CD4-positive, CD25-positive, alpha-beta regulatory T cell (primary cell): ENCODE measurements around the gene CCDC88A. TPM values are rescaled to one million over a fixed set of nuclear protein-coding genes. Genes with fewer than 3 reads are reported as not detected.
"Not testable (repeated sequence)": the region's sequence is repeated elsewhere in the genome, so short reads cannot be mapped to it uniquely, and the experiment has no call there.

ENCODE experiments used
- ATAC-seq, 2 donors: fragments of 150-1000 bp; cut with Tn5 transposase; one replicate each; pipeline ENCODE4 v1.10.0; 2021; ENCODE audit warnings: low read depth in 2 of 2, moderate number of reproducible peaks in 2 of 2, moderate library complexity in 1 of 2
- DNase-seq, 3 donors: peaks; one replicate each; pipeline versions ENCODE4 v3.0.0 to v3.0.0-alpha.2; 2012 to 2022; ENCODE audit warnings: mixed read lengths in 1 of 3
- H3K27ac ChIP-seq: one replicate; pipeline ENCODE4 v1.7.0; 2013; ENCODE audit warnings: mild to moderate bottlenecking, low read length; ENCODE audit not compliant: insufficient read depth, poor library complexity, severe bottlenecking
- H3K27me3 ChIP-seq: one replicate; pipeline ENCODE4 v1.7.0; 2013; ENCODE audit warnings: low read length; ENCODE audit not compliant: control insufficient read depth, insufficient read depth
- H3K36me3 ChIP-seq: one replicate; pipeline ENCODE4 v1.7.0; 2013; ENCODE audit warnings: mild to moderate bottlenecking, low read length, moderate library complexity; ENCODE audit not compliant: control insufficient read depth, insufficient read depth
- H3K4me1 ChIP-seq: 2 replicates; pipeline ENCODE4 v1.7.0; 2013; ENCODE audit warnings: mild to moderate bottlenecking, low read length; ENCODE audit not compliant: insufficient read depth, control insufficient read depth, poor library complexity, severe bottlenecking
- H3K4me3 ChIP-seq: one replicate; pipeline ENCODE4 v1.7.0; 2013; ENCODE audit warnings: low read depth, mild to moderate bottlenecking, low read length, moderate library complexity
- H3K9me3 ChIP-seq, 2 experiments: 1 replicate in 1 of 2; 2 replicates in 1 of 2; pipeline ENCODE4 v1.7.0; 2013; ENCODE audit warnings: low read length in 2 of 2, mild to moderate bottlenecking in 1 of 2, moderate library complexity in 1 of 2; ENCODE audit not compliant: control insufficient read depth in 2 of 2
- H3K27ac Mint-ChIP-seq, 3 donors: one replicate each; pipeline ENCODE4 v1.8.0; 2020 to 2022; ENCODE audit warnings: mild to moderate bottlenecking in 3 of 3, mixed read lengths in 3 of 3, moderate library complexity in 2 of 3
- H3K27me3 Mint-ChIP-seq: one replicate; pipeline ENCODE4 v1.8.0; 2022; ENCODE audit warnings: mild to moderate bottlenecking, mixed read lengths
- H3K36me3 Mint-ChIP-seq: one replicate; pipeline ENCODE4 v1.8.0; 2020; ENCODE audit warnings: mixed read lengths
- H3K4me1 Mint-ChIP-seq, 4 donors: one replicate each; pipeline ENCODE4 v1.8.0; 2020 to 2022; ENCODE audit warnings: mixed read lengths in 4 of 4, mild to moderate bottlenecking in 1 of 4
- H3K4me3 Mint-ChIP-seq, 4 donors: one replicate each; pipeline ENCODE4 v1.8.0; 2020 to 2022; ENCODE audit warnings: mild to moderate bottlenecking in 4 of 4, mixed read lengths in 4 of 4, moderate library complexity in 3 of 4
- H3K9me3 Mint-ChIP-seq, 7 donors: one replicate each; pipeline ENCODE4 v1.8.0; 2020 to 2022; ENCODE audit warnings: mixed read lengths in 7 of 7, mild to moderate bottlenecking in 3 of 7, moderate library complexity in 2 of 7
- polyA plus RNA-seq, 4 donors: library from polyadenylated mRNA; unstranded; fragments of 300-500 nt; fragmentation: Illumina TruSeq; gene quantifications; one replicate each; pipeline ENCODE4 v1.2.3, GENCODE V29; 2021
- total RNA-seq: library from RNA; stranded (reverse); gene quantifications from one replicate; pipeline ENCODE4 v1.2.3, GENCODE V29; 2022

CCDC88A gene
- total and polyA plus RNA-seq, 5 donors from 2014 or later, result 1.4 to 19.1 (median 2.5) TPM

DNA sequence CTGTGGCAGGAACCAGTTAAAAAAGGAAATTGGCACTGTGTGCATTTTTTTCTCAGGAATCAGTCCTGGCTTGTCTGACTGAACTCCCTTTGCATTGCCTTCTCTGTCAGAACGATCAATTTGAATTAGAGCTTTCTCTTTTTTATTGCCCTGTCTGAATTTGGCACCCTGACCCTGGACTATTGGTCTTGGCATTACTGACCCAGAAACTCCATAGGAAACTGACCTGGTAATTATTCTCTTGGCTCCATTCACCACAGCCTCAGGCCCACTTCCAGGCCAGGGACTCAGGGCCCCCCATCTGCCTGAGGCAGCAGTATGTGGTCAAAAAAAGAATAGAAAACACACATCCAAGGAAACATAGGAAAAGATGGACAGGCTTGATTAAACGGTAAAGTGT is 32.0 kb upstream of the CCDC88A start:
- Mint-ChIP-seq H3K27me3 (peaks cover 4% of the 10 kb centered on the region), H3K9me3 (peaks cover 0 to 1% (median 0%) of the 10 kb centered on the region in 7 donors), H3K4me3 (no peak overlapping the region), H3K4me1 (no peaks in the 10 kb centered on the region), H3K27ac (no peak overlapping the region), H3K36me3 (no peaks in the 10 kb centered on the region)
- ATAC-seq, result no peak
- no peaks in the 10 kb centered on the region for H3K27me3 ChIP-seq
- H3K4me1 ChIP-seq, result no peaks in the 10 kb centered on the region
- no peak overlapping the region for H3K4me3 ChIP-seq
- no peaks in the 10 kb centered on the region for H3K36me3 ChIP-seq
- no peak for DNase-seq
- H3K9me3 ChIP-seq, result no peaks in the 10 kb centered on the region
- H3K27ac ChIP-seq, result no peak overlapping the region

DNA sequence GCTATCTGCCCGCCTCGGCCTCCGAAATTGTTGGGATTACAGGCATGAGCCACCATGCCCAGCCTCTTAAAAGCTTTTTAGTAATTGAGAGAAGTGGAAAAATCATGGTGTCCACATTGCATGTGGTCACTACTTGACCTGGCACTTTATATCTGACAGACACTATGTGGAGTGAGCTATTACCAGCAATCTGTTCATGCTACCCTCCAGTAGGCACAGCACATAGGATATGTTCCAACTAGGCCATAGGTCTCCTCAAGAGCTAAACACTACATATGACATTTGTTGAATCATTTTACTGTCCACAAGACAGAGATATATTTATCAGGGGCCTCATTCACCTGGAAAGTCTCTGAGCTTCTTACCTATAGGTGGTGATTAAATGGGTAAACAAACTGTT is 30.4 kb upstream of the CCDC88A start:
- H3K4me1 ChIP-seq, DNase-seq, H3K36me3 ChIP-seq, H3K9me3 ChIP-seq, H3K4me3 Mint-ChIP-seq, H3K27me3 Mint-ChIP-seq, H3K4me1 Mint-ChIP-seq, H3K9me3 Mint-ChIP-seq, H3K27ac ChIP-seq, ATAC-seq, H3K4me3 ChIP-seq, H3K27ac Mint-ChIP-seq, H3K27me3 ChIP-seq, H3K36me3 Mint-ChIP-seq: not testable (repeated sequence)

DNA sequence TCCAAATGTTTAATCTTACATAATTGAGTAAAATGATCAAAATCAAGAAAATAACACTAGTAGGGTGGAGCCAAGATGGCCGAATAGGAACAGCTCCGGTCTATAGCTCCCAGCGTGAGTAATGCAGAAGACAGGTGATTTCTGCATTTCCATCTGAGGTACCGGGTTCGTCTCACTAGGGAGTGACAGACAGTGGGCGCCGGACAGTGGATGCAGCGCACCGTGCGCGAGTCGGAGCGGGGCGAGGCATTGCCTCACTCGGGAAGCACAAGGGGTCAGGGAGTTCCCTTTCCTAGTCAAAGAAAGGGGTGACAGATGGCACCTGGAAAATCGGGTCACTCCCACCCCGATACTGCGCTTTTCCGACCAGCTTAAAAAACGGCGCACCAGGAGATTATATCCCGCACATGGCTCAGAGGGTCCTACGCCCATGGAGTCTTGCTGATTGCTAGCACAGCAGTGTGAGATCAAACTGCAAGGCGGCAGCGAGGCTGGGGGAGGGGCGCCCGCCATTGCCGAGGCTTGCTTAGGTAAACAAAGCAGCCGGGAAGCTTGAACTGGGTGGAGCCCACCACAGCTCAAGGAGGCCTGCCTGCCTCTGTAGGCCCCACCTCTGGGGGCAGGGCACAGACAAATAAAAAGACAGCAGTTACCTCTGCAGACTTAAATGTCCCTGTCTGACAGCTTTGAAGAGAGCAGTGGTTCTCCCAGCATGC is 22.5 kb upstream of the CCDC88A start:
- ATAC-seq, H3K4me1 Mint-ChIP-seq, H3K9me3 Mint-ChIP-seq, H3K4me1 ChIP-seq, H3K9me3 ChIP-seq, H3K4me3 ChIP-seq, H3K4me3 Mint-ChIP-seq, H3K27ac ChIP-seq, H3K27me3 ChIP-seq, H3K27ac Mint-ChIP-seq, H3K36me3 ChIP-seq, H3K36me3 Mint-ChIP-seq, DNase-seq: not testable (repeated sequence)
- H3K27me3 Mint-ChIP-seq, result peaks cover 12% of the 10 kb centered on the region

DNA sequence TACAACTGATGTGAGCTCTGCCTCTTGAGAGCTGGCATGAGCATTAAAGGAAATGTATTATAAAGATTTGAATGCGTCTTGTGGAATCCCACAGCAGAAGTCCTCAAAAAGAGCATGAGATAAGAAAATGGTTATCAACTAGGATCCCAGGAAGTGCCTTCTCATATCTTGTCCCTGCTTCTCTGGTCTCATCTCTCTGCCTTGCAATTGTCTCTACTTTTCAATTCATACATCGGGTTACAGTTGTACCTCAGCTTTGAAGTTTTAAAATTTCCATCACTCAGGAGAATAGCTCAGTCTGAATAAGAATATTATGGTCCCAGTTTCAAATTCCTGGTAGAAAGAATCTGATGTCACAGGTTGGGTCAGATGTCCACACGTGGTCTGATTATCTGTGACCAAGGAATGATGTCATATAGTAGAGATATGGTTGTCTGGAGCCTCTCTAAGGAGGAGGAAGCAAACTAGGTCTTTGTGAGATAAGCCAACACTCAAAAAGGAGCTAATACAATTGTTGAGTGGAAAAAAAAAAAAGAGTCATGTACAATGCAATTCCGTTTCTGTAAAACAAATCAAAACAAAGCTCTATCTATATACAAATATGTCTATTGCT is 21.7 kb upstream of the CCDC88A start:
- Mint-ChIP-seq H3K9me3 (peaks cover 0 to 4% (median 0%) of the 10 kb centered on the region in 7 donors), H3K27ac (no peak overlapping the region), H3K27me3 (peaks cover 12% of the 10 kb centered on the region), H3K36me3 (no peaks in the 10 kb centered on the region), H3K4me1 (peaks cover 0 to 2% (median 0%) of the 10 kb centered on the region in 4 donors), H3K4me3 (no peak overlapping the region)
- Histone ChIP-seq H3K9me3 (no peaks in the 10 kb centered on the region), H3K4me3 (no peak overlapping the region), H3K4me1 (no peaks in the 10 kb centered on the region), H3K36me3 (no peaks in the 10 kb centered on the region), H3K27ac (no peak overlapping the region), H3K27me3 (no peaks in the 10 kb centered on the region)
- no peak for DNase-seq
- ATAC-seq, result no peak

DNA sequence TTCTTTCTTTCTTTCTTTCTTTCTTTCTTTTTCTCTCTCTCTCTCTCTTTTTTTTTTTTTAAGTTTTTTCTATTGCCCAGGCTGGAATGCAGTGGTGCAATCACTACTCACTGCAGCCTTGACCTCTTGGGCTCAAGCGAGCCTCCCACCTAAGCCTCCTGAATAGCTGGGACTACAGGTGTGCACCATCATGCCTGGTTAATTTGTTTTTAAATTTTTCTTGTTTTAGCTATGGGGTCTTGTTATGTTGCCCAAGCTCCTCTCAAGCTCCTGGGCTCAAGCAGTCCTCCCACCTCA is 19.4 kb upstream of the CCDC88A start:
- Histone ChIP-seq H3K27me3 (no peaks in the 10 kb centered on the region), H3K4me3 (no peak overlapping the region), H3K4me1 (no peaks in the 10 kb centered on the region), H3K36me3 (no peaks in the 10 kb centered on the region), H3K27ac (no peak overlapping the region), H3K9me3 (no peaks in the 10 kb centered on the region)
- no peak for ATAC-seq
- Mint-ChIP-seq H3K4me3 (no peak overlapping the region), H3K36me3 (no peaks in the 10 kb centered on the region), H3K9me3 (peaks cover 0 to 4% (median 0%) of the 10 kb centered on the region in 7 donors), H3K27me3 (peaks cover 10% of the 10 kb centered on the region), H3K4me1 (no peaks in the 10 kb centered on the region), H3K27ac (no peak overlapping the region)
- DNase-seq, result no peak

DNA sequence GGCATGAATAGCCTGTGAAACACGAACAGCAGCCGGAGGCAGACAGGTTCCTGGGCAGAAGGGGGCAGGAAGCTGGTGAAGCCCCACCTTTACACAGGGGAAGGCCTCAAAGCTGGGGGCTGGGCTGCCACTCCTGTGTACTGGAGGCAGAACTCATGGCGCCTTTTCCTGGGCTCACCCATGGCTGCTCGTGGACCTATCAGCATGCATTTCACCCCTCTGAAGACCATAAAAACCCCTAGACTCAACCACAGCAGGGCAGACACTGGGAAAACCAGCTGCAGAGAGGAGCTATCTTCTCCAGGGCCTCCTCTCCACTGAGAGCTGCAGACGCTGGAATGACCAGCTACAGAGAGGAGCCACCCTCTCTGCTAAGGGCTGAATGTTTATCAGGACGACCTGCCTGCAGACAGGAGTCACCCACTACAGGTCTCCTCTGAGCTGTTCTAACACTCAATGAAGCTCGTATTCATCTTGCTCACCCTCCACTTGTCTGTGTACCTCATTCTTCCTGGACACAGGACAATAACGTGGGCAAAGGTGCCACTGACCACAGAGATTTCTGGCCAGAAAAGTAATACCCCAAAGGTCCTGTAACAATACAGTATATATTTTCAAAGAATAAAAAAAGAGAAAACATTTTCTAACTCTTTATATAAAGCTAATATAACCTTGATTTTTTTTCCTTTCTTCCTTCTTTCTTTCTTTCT is 18.9 kb upstream of the CCDC88A start:
- no peak for ATAC-seq
- Mint-ChIP-seq H3K36me3 (no peaks in the 10 kb centered on the region), H3K4me3 (no peak overlapping the region), H3K9me3 (peaks cover 0 to 2% (median 0%) of the 10 kb centered on the region in 7 donors), H3K27me3 (peaks cover 10% of the 10 kb centered on the region), H3K27ac (no peak overlapping the region), H3K4me1 (no peaks in the 10 kb centered on the region)
- no peaks in the 10 kb centered on the region for H3K4me1 ChIP-seq
- H3K36me3 ChIP-seq, result no peaks in the 10 kb centered on the region
- H3K27me3 ChIP-seq, result no peaks in the 10 kb centered on the region
- DNase-seq, result no peak
- H3K4me3 ChIP-seq, result no peak overlapping the region
- H3K27ac ChIP-seq, result no peak overlapping the region
- no peaks in the 10 kb centered on the region for H3K9me3 ChIP-seq

DNA sequence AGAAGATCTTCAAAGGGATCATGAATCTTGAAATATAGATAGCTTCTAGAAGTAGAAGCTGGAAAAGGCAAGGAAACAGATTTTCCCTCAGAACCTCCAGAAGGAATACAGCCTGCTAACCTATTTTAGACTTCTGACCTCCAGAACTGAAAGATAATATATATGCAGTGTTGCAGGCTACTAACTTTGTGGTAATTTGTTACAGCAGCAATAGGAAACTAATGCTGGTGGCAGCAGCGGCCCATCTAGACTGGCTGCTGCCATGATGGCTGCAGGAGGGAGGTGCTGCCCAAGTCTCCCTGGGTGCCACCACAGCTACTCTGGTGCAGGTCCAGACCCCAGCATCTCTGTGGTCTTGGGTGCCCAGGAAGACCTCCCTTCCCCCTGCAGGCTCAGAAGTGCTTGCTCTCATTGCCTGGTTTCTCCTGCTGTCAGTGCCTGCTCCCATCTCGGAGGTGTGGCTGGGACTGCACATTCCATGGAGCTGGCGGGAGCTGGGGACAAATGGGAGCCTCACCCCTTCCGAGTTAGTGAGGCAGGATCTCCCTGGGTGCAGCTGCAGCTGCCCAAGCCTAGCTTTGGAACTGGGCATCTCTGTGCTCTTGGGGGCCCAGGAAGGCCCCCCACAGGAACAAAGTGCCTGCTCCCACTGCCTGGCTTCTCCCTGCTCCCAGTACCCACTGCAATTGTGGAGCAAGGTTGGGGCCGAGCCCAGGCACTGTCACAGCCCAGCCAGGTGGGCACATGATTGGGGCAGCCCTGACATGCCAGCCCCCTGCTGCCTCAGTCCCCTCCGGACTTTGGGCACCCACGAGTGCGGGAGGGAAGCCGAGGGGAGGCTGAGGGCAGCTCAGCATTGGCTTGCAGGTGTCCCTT is 18.1 kb upstream of the CCDC88A start:
- Mint-ChIP-seq H3K9me3 (no peaks in the 10 kb centered on the region), H3K27ac (no peak overlapping the region), H3K27me3 (peaks cover 11% of the 10 kb centered on the region), H3K36me3 (no peaks in the 10 kb centered on the region), H3K4me3 (no peak overlapping the region), H3K4me1 (no peaks in the 10 kb centered on the region)
- no peak overlapping the region for H3K4me3 ChIP-seq
- no peaks in the 10 kb centered on the region for H3K9me3 ChIP-seq
- H3K27ac ChIP-seq, result no peak overlapping the region
- no peaks in the 10 kb centered on the region for H3K4me1 ChIP-seq
- no peaks in the 10 kb centered on the region for H3K27me3 ChIP-seq
- DNase-seq (no peak), ATAC-seq (no peak)
- no peaks in the 10 kb centered on the region for H3K36me3 ChIP-seq
